Measurements from ENCODE around the gene PHACTR3.

Gene PHACTR3

DNA sequence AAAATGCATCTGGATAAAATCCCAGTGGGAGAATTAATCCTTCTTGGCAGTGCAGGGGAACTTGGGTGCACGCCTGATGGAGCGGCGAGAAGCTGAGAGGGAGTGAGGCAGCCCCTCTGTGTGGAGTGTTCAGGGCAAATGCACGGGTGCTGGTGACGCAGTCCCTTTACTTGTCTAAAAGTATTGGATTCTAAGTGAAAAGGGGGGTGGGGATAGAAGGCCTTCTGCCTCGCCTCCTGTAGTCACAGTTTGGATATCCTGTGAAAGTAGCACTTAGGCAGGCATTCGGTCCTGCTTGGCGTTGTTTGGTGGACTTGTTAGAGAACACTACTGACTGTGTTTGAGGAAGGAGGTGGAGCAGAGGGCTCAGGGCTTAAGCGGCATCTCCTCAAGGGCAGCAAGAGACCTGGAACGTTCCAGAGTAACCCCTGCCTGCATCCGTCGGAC lies 39.3 kb downstream of the PHACTR3 start:
- no peak overlapping the region for H3K18ac ChIP-seq (ENCODE audit: low read length)
- H3K9ac ChIP-seq (ENCODE audit: low read length), result no peak overlapping the region
- H2BK12ac ChIP-seq (ENCODE audit: low read length), result no peak overlapping the region
- H2BK120ac ChIP-seq (ENCODE audit: insufficient read depth, low read length, poor library complexity), result no peak overlapping the region
- no peaks in the 10 kb centered on the region for H3K4me1 ChIP-seq (ENCODE audit: control insufficient read depth in 1 of 2, insufficient read depth in 2 of 2, low read length in 2 of 2)
- H2AK5ac ChIP-seq (ENCODE audit: low read length), result no peak overlapping the region
- WGBS (ENCODE audit: extremely low coverage, insufficient coverage, insufficient read length), result no CpG with 5 or more reads among the region's 12 CpGs
- H3K4ac ChIP-seq (ENCODE audit: low read depth, low read length), result no peak overlapping the region
- H3K9me3 ChIP-seq (ENCODE audit: insufficient read depth, low read depth, low read length), result peaks cover 53% of the 10 kb centered on the region
- no peak overlapping the region for H3K23ac ChIP-seq (ENCODE audit: low read length)
- peaks cover 0 to 2% of the 10 kb centered on the region in 2 experiments for H3K36me3 ChIP-seq (ENCODE audit: control insufficient read depth in 1 of 2, insufficient read depth in 2 of 2, low read length in 2 of 2)
- no peaks in the 10 kb centered on the region for H3K79me1 ChIP-seq (ENCODE audit: low read length)
- H4K8ac ChIP-seq (ENCODE audit: low read depth, low read length), result no peak overlapping the region
- H3K27me3 ChIP-seq (ENCODE audit: insufficient read depth, low read length), result peaks cover 3% of the 10 kb centered on the region
- no peak overlapping the region for H3K14ac ChIP-seq (ENCODE audit: low read length)
- no peak for DNase-seq
- no peak overlapping the region for H2BK5ac ChIP-seq (ENCODE audit: low read depth, low read length, poor library complexity)
- H3K4me3 ChIP-seq (ENCODE audit: low read depth, low read length), result no peak overlapping the region
- no peak overlapping the region for H3K27ac ChIP-seq (ENCODE audit: low read depth, low read length)
- no peak overlapping the region for H4K91ac ChIP-seq (ENCODE audit: low read depth, low read length)
- H3K4me2 ChIP-seq (ENCODE audit: low read length), result no peak overlapping the region
- H3K79me2 ChIP-seq (ENCODE audit: control insufficient read depth, insufficient read depth, low read length, poor library complexity), result no peaks in the 10 kb centered on the region
- H4K12ac ChIP-seq (ENCODE audit: low read depth, low read length), result no peak overlapping the region
- H2AFZ ChIP-seq (ENCODE audit: insufficient read depth, low read length, poor library complexity), result no peak overlapping the region

DNA sequence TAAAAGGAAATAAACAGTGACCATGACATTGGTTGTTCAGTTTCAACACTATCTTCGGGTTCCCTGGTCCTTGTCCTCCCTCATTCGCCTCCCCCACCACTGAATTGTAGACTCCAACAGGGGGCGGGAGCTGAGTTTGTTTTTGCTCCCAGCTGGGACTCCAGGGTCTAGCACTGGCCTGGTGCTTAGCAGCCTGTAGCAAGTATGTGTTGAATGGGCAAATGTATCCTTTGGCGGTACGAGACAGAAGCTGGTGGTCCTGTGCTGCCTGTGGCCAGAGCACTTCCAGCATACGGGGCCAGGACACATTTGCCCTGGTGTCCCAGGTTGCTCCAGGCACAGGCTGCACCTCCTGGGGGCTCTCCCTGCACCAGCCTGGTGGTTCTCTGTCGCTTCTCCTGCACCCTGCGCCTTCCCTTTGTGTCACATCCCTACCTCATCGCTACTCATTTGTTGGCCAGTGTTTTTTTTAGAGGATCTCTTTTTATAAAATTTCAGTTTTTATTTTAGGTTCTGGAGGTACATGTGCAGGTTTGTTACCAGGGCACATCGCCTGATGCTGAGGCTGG lies 40.1 kb downstream of the PHACTR3 start:
- H4K8ac ChIP-seq (ENCODE audit: low read depth, low read length), result no peak overlapping the region
- no CpG with 5 or more reads among the region's 10 CpGs for WGBS (ENCODE audit: extremely low coverage, insufficient coverage, insufficient read length)
- no peak overlapping the region for H2AFZ ChIP-seq (ENCODE audit: insufficient read depth, low read length, poor library complexity)
- H2BK5ac ChIP-seq (ENCODE audit: low read depth, low read length, poor library complexity), result no peak overlapping the region
- H3K23ac ChIP-seq (ENCODE audit: low read length), result no peak overlapping the region
- H3K4me2 ChIP-seq (ENCODE audit: low read length), result no peak overlapping the region
- no peak overlapping the region for H3K4ac ChIP-seq (ENCODE audit: low read depth, low read length)
- DNase-seq, result no peak
- H3K79me1 ChIP-seq (ENCODE audit: low read length), result no peaks in the 10 kb centered on the region
- H2BK120ac ChIP-seq (ENCODE audit: insufficient read depth, low read length, poor library complexity), result no peak overlapping the region
- H3K9ac ChIP-seq (ENCODE audit: low read length), result no peak overlapping the region
- no peak overlapping the region for H4K91ac ChIP-seq (ENCODE audit: low read depth, low read length)
- peaks cover 3% of the 10 kb centered on the region for H3K27me3 ChIP-seq (ENCODE audit: insufficient read depth, low read length)
- no peak overlapping the region for H3K18ac ChIP-seq (ENCODE audit: low read length)
- H3K4me3 ChIP-seq (ENCODE audit: low read depth, low read length), result no peak overlapping the region
- peaks cover 47% of the 10 kb centered on the region for H3K9me3 ChIP-seq (ENCODE audit: insufficient read depth, low read depth, low read length)
- no peaks in the 10 kb centered on the region for H3K4me1 ChIP-seq (ENCODE audit: control insufficient read depth in 1 of 2, insufficient read depth in 2 of 2, low read length in 2 of 2)
- H3K36me3 ChIP-seq (ENCODE audit: control insufficient read depth in 1 of 2, insufficient read depth in 2 of 2, low read length in 2 of 2), result peaks cover 0 to 2% of the 10 kb centered on the region in 2 experiments
- no peak overlapping the region for H2BK12ac ChIP-seq (ENCODE audit: low read length)
- no peak overlapping the region for H3K27ac ChIP-seq (ENCODE audit: low read depth, low read length)
- no peaks in the 10 kb centered on the region for H3K79me2 ChIP-seq (ENCODE audit: control insufficient read depth, insufficient read depth, low read length, poor library complexity)
- no peak overlapping the region for H2AK5ac ChIP-seq (ENCODE audit: low read length)
- no peak overlapping the region for H4K12ac ChIP-seq (ENCODE audit: low read depth, low read length)
- no peak overlapping the region for H3K14ac ChIP-seq (ENCODE audit: low read length)

- no peaks in the 10 kb centered on the region for H3K79me2 ChIP-seq (ENCODE audit: control insufficient read depth, insufficient read depth, low read length, poor library complexity)
- no peak overlapping the region for H2BK120ac ChIP-seq (ENCODE audit: insufficient read depth, low read length, poor library complexity)
- no peak overlapping the region for H2AFZ ChIP-seq (ENCODE audit: insufficient read depth, low read length, poor library complexity)
- no peak overlapping the region for H2AK5ac ChIP-seq (ENCODE audit: low read length)
- H2BK5ac ChIP-seq (ENCODE audit: low read depth, low read length, poor library complexity), result no peak overlapping the region
- peaks cover 0 to 2% of the 10 kb centered on the region in 2 experiments for H3K36me3 ChIP-seq (ENCODE audit: control insufficient read depth in 1 of 2, insufficient read depth in 2 of 2, low read length in 2 of 2)
- no peak overlapping the region for H3K9ac ChIP-seq (ENCODE audit: low read length)
- no peaks in the 10 kb centered on the region for H3K4me1 ChIP-seq (ENCODE audit: control insufficient read depth in 1 of 2, insufficient read depth in 2 of 2, low read length in 2 of 2)
- peaks cover 40% of the 10 kb centered on the region for H3K9me3 ChIP-seq (ENCODE audit: insufficient read depth, low read depth, low read length)
- H3K27me3 ChIP-seq (ENCODE audit: insufficient read depth, low read length), result peaks cover 3% of the 10 kb centered on the region
- no peak overlapping the region for H3K4me3 ChIP-seq (ENCODE audit: low read depth, low read length)
- WGBS (ENCODE audit: extremely low coverage, insufficient coverage, insufficient read length), result no CpG with 5 or more reads among the region's 9 CpGs
- H4K91ac ChIP-seq (ENCODE audit: low read depth, low read length), result no peak overlapping the region
- no peak overlapping the region for H4K12ac ChIP-seq (ENCODE audit: low read depth, low read length)
- no peak overlapping the region for H3K4me2 ChIP-seq (ENCODE audit: low read length)
- no peak for DNase-seq
- no peak overlapping the region for H3K4ac ChIP-seq (ENCODE audit: low read depth, low read length)
- H4K8ac ChIP-seq (ENCODE audit: low read depth, low read length), result no peak overlapping the region
- no peak overlapping the region for H3K27ac ChIP-seq (ENCODE audit: low read depth, low read length)
- no peaks in the 10 kb centered on the region for H3K79me1 ChIP-seq (ENCODE audit: low read length)
- no peak overlapping the region for H3K14ac ChIP-seq (ENCODE audit: low read length)
- H3K18ac ChIP-seq (ENCODE audit: low read length), result no peak overlapping the region
- no peak overlapping the region for H3K23ac ChIP-seq (ENCODE audit: low read length)
- H2BK12ac ChIP-seq (ENCODE audit: low read length), result no peak overlapping the region
These were observed 40.9 kb downstream of the PHACTR3 start for GRCh38 chr20:59645271-59645670.

DNA sequence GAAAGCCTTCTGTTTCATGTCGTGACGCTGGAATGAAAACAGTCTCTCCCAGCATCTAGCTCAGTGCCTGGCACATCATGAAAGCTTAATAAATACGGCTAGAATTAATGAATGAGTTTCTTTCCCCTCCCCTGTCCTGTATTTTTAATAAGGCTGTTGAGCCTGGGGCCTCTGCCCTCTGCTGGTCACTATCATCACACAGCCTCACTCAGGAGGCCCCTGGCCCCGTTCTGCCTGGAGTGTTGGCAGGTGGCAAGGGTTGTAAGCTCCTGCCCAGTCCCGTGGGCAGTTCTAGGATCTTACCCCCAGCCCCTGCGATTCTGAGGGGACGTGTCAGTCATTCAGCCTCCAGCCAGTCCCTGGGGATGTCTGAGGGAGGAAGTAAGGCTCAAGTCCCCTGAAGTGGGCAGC lies 41.4 kb downstream of the PHACTR3 start:
- no peak overlapping the region for H3K4me2 ChIP-seq (ENCODE audit: low read length)
- H3K4ac ChIP-seq (ENCODE audit: low read depth, low read length), result no peak overlapping the region
- WGBS (ENCODE audit: extremely low coverage, insufficient coverage, insufficient read length), result no CpG with 5 or more reads among the region's 7 CpGs
- no peak overlapping the region for H3K27ac ChIP-seq (ENCODE audit: low read depth, low read length)
- H2AFZ ChIP-seq (ENCODE audit: insufficient read depth, low read length, poor library complexity), result no peak overlapping the region
- no peak overlapping the region for H3K14ac ChIP-seq (ENCODE audit: low read length)
- H3K4me3 ChIP-seq (ENCODE audit: low read depth, low read length), result no peak overlapping the region
- no peak overlapping the region for H2BK5ac ChIP-seq (ENCODE audit: low read depth, low read length, poor library complexity)
- no peaks in the 10 kb centered on the region for H3K4me1 ChIP-seq (ENCODE audit: control insufficient read depth in 1 of 2, insufficient read depth in 2 of 2, low read length in 2 of 2)
- no peak overlapping the region for H2BK120ac ChIP-seq (ENCODE audit: insufficient read depth, low read length, poor library complexity)
- peaks cover 39% of the 10 kb centered on the region for H3K9me3 ChIP-seq (ENCODE audit: insufficient read depth, low read depth, low read length)
- no peak overlapping the region for H4K8ac ChIP-seq (ENCODE audit: low read depth, low read length)
- no peaks in the 10 kb centered on the region for H3K79me2 ChIP-seq (ENCODE audit: control insufficient read depth, insufficient read depth, low read length, poor library complexity)
- H3K9ac ChIP-seq (ENCODE audit: low read length), result no peak overlapping the region
- H4K91ac ChIP-seq (ENCODE audit: low read depth, low read length), result no peak overlapping the region
- H4K12ac ChIP-seq (ENCODE audit: low read depth, low read length), result no peak overlapping the region
- no peaks in the 10 kb centered on the region for H3K79me1 ChIP-seq (ENCODE audit: low read length)
- H3K23ac ChIP-seq (ENCODE audit: low read length), result no peak overlapping the region
- peaks cover 0 to 2% of the 10 kb centered on the region in 2 experiments for H3K36me3 ChIP-seq (ENCODE audit: control insufficient read depth in 1 of 2, insufficient read depth in 2 of 2, low read length in 2 of 2)
- H2BK12ac ChIP-seq (ENCODE audit: low read length), result no peak overlapping the region
- DNase-seq, result no peak
- peaks cover 3% of the 10 kb centered on the region for H3K27me3 ChIP-seq (ENCODE audit: insufficient read depth, low read length)
- no peak overlapping the region for H2AK5ac ChIP-seq (ENCODE audit: low read length)
- H3K18ac ChIP-seq (ENCODE audit: low read length), result no peak overlapping the region
